OCI-LY7 (cell line): ENCODE data around the gene FLNC. TPM values are rescaled to one million over a fixed set of nuclear protein-coding genes. Genes with fewer than 3 reads are reported as not detected.

Source experiments
- BruUV-seq: library from RNA; stranded (reverse); fragments of 400-500 nt; replicated peaks from 2 replicates; lab custom pipeline; 2021; lab: Mats Ljungman, UMichigan
- CTCF ChIA-PET: fragments of 300-600 bp; sonication (Branson Sonifier 250); formaldehyde crosslinking; loops from one replicate; lab custom pipeline; 2022; ENCODE audit warnings: antibody characterized with exemption; ENCODE audit not compliant: unreplicated experiment; lab: Charles Lee
- POLR2A ChIA-PET: fragments of 300-600 bp; sonication (Branson Sonifier 250); formaldehyde crosslinking; loops from one replicate; lab custom pipeline; 2022; ENCODE audit warnings: antibody characterized with exemption; lab: Charles Lee
- DNase-seq: peaks from one replicate; pipeline ENCODE4 v3.0.0-alpha.2; 2015; ENCODE audit warnings: low spot score
- H2AFZ ChIP-seq: fragments of 200-600 bp; sonication (generic), shearing (Covaris generic); 2 replicates; pipeline ENCODE4 v1.6.1; 2014; ENCODE audit warnings: mild to moderate bottlenecking, antibody characterized with exemption, low read length, moderate library complexity
- H3K27ac ChIP-seq: fragments of 200-600 bp; sonication (generic); 2 replicates; pipeline ENCODE4 v1.5.1; 2014; ENCODE audit warnings: mixed run types, low read depth, mild to moderate bottlenecking, moderate library complexity, low read length, inconsistent platforms; ENCODE audit not compliant: poor library complexity, severe bottlenecking
- H3K36me3 ChIP-seq: fragments of 200-600 bp; sonication (generic); 2 replicates; pipeline ENCODE4 v1.6.1; 2014; ENCODE audit warnings: mild to moderate bottlenecking, antibody characterized with exemption, low read length, moderate library complexity, mixed read lengths; ENCODE audit not compliant: insufficient read depth
- H3K4me1 ChIP-seq: fragments of 200-600 bp; sonication (generic); 2 replicates; pipeline ENCODE4 v1.5.1; 2014; ENCODE audit warnings: mild to moderate bottlenecking, low read length; ENCODE audit not compliant: insufficient read depth, poor library complexity, severe bottlenecking
- H3K4me2 ChIP-seq: fragments of 200-600 bp; sonication (generic); 2 replicates; pipeline ENCODE4 v1.6.1; 2014; ENCODE audit warnings: mild to moderate bottlenecking, low read length
- H3K4me3 ChIP-seq: fragments of 200-600 bp; sonication (generic); 2 replicates; pipeline ENCODE4 v1.5.1; 2014; ENCODE audit warnings: mild to moderate bottlenecking, low read depth, low read length; ENCODE audit not compliant: poor library complexity, severe bottlenecking
- H3K79me2 ChIP-seq: fragments of 200-600 bp; sonication (generic); 2 replicates; pipeline ENCODE4 v1.6.1; 2016; ENCODE audit warnings: low read depth, mild to moderate bottlenecking, low read length, moderate library complexity, mixed read lengths; ENCODE audit not compliant: insufficient read depth
- H3K9me2 ChIP-seq: fragments of 200-600 bp; sonication (generic); 2 replicates; pipeline ENCODE4 v1.6.1; 2016; ENCODE audit warnings: mild to moderate bottlenecking, low read length, mixed read lengths; ENCODE audit not compliant: insufficient read depth
- H3K9me3 ChIP-seq: fragments of 200-600 bp; sonication (generic); 2 replicates; pipeline ENCODE4 v1.6.1; 2014; ENCODE audit warnings: mild to moderate bottlenecking, mixed run types, low read length, mixed read lengths
- H4K20me1 ChIP-seq: fragments of 200-600 bp; sonication (generic); 2 replicates; pipeline ENCODE4 v1.6.1; 2014; ENCODE audit warnings: mild to moderate bottlenecking, antibody characterized with exemption, low read length, moderate library complexity, mixed read lengths; ENCODE audit not compliant: insufficient read depth
- EZH2phosphoT487 ChIP-seq: fragments of 200-600 bp; sonication (generic); IDR thresholded peaks from 2 replicates; pipeline ENCODE4 v1.6.1; 2018; ENCODE audit warnings: low read depth, borderline replicate concordance, mild to moderate bottlenecking, mixed run types, antibody characterized with exemption, low read length, moderate library complexity, mixed read lengths
- intact Hi-C: fragments of 100-400 bp; cut with micrococcal nuclease; formaldehyde crosslinking; loops from one replicate; pipeline ENCODE4 v1.10.0; 2022; ENCODE audit not compliant: unreplicated experiment
- total RNA-seq, 2 experiments: library from RNA; depleted of rRNA in 1 of 2; stranded (reverse); fragments of >200 nt in 1 of 2; shearing (Covaris generic) in 1 of 2; gene quantifications; 2 replicates each; pipeline ENCODE4 v1.2.3, GENCODE V29; 2014 to 2022
- TF ChIP-seq, protein P1 (sequence below): fragments of 200-600 bp; sonication (generic); conservative IDR thresholded peaks from 2 replicates; pipeline ENCODE4 v1.5.1; 2014; ENCODE audit warnings: mild to moderate bottlenecking, antibody characterized with exemption, low read length, moderate library complexity, mixed read lengths

The FLNC gene
- total RNA-seq, 2 experiments from 2014 or later, result 0.03 to 0.06 TPM

DNA sequence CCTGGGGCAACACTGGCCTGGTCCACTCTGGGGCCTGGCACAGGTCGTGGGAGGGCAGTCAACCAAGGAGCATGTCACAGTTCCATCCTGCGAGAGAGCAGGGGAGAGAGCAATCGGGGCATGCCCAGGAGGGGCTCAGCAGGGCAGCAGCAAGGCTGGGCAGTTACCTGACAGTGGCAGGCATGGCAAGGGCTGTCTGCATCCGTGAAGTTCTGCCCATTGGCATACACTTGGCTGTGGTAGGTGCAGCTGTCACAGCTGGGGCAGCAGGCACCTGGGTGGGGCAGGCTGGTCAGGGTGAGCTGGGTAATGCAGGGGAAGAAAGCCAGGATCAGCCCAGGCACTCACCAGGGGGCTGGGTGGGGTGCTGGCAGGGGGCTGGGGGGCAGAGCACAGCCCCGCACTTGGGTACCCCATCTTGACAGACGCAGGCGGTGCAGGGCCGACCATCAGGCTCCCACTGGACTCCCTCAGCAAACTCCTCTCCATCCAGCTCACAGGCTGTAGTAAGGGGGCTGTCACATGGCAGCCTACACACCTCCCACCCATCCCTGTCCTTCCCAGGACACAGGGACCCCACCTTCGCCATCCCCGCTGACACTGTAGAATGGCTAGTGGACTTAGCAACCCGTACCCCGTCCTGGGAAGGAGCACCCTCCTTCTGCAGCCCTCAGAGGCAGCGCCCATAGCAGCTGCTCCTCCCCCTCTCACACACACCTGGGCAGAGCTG lies 62.5 kb downstream of the FLNC start:
- H3K9me3 ChIP-seq, result no peaks in the 10 kb centered on the region
- no peak overlapping the region for H3K27ac ChIP-seq
- H3K36me3 ChIP-seq, result no peaks in the 10 kb centered on the region
- intact Hi-C loops, result no loop called here
- H3K9me2 ChIP-seq, result no peaks in the 10 kb centered on the region
- TF ChIP-seq, protein P1, sequence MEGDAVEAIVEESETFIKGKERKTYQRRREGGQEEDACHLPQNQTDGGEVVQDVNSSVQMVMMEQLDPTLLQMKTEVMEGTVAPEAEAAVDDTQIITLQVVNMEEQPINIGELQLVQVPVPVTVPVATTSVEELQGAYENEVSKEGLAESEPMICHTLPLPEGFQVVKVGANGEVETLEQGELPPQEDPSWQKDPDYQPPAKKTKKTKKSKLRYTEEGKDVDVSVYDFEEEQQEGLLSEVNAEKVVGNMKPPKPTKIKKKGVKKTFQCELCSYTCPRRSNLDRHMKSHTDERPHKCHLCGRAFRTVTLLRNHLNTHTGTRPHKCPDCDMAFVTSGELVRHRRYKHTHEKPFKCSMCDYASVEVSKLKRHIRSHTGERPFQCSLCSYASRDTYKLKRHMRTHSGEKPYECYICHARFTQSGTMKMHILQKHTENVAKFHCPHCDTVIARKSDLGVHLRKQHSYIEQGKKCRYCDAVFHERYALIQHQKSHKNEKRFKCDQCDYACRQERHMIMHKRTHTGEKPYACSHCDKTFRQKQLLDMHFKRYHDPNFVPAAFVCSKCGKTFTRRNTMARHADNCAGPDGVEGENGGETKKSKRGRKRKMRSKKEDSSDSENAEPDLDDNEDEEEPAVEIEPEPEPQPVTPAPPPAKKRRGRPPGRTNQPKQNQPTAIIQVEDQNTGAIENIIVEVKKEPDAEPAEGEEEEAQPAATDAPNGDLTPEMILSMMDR, result no peak
- no peak for TF ChIP-seq EZH2phosphoT487
- no peak overlapping the region for H3K4me3 ChIP-seq
- no peak for DNase-seq
- H3K79me2 ChIP-seq, result no peaks in the 10 kb centered on the region
- H3K4me1 ChIP-seq, result no peaks in the 10 kb centered on the region
- no peak overlapping the region for H3K4me2 ChIP-seq
- ChIA-PET POLR2A (interaction anchor here (0.6 kb wide), 1 partner anchor 76 kb away, joined by 3 read pairs; no protein-coding TSS in a partner anchor), CTCF (interaction anchor here (0.6 kb wide), 2 partner anchors 76 to 253 kb away, joined by 9 to 10 read pairs; no protein-coding TSS in a partner anchor)
- BruUV-seq, result no TSS peak
- no peak overlapping the region for H2AFZ ChIP-seq
- H4K20me1 ChIP-seq, result no peaks in the 10 kb centered on the region

GRCh38 chr7:128893251-128894100 lies 63.3 kb downstream of the FLNC start:
- no TSS peak for BruUV-seq
- no peak overlapping the region for H3K4me2 ChIP-seq
- ChIA-PET POLR2A (no interaction called here), CTCF (no interaction called here)
- H2AFZ ChIP-seq, result no peak overlapping the region
- TF ChIP-seq, protein P1, result no peak
- TF ChIP-seq EZH2phosphoT487, result no peak
- no peaks in the 10 kb centered on the region for H3K36me3 ChIP-seq
- no peak overlapping the region for H3K4me3 ChIP-seq
- H3K27ac ChIP-seq, result no peak overlapping the region
- H3K9me2 ChIP-seq, result no peaks in the 10 kb centered on the region
- no peaks in the 10 kb centered on the region for H4K20me1 ChIP-seq
- H3K9me3 ChIP-seq, result peaks cover 1% of the 10 kb centered on the region
- DNase-seq, result no peak
- H3K4me1 ChIP-seq, result no peaks in the 10 kb centered on the region
- intact Hi-C loops, result no loop called here
- H3K79me2 ChIP-seq, result no peaks in the 10 kb centered on the region
